PC-3 (cell line): ENCODE results near the gene ATL1. TPM values are rescaled to one million over a fixed set of nuclear protein-coding genes. Genes with fewer than 3 reads are reported as not detected.

Source experiments
- ATAC-seq: fragments of 200-7000 bp; cut with Tn5 transposase; 2 replicates; pipeline ENCODE4 v1.9.1; 2020; ENCODE audit warnings: mild to moderate bottlenecking, moderate library complexity
- BruUV-seq: library from RNA; stranded (reverse); fragments of 400-500 nt; replicated peaks from 2 replicates; lab custom pipeline; 2021; lab: Mats Ljungman, UMichigan
- CTCF ChIA-PET: fragments of 300-600 bp; sonication (Branson Sonifier 250); formaldehyde crosslinking; loops from one replicate; lab custom pipeline; 2022; ENCODE audit warnings: antibody characterized with exemption; lab: Charles Lee
- POLR2A ChIA-PET: fragments of 300-600 bp; sonication (Branson Sonifier 250); formaldehyde crosslinking; loops from one replicate; lab custom pipeline; 2022; ENCODE audit warnings: antibody characterized with exemption; ENCODE audit not compliant: unreplicated experiment; lab: Charles Lee
- DNase-seq: peaks from one replicate; pipeline ENCODE4 v3.0.0-alpha.2; 2015
- H2AFZ ChIP-seq: fragments of 300-600 bp; sonication (generic); 2 replicates; pipeline ENCODE4 v1.6.0; 2016; ENCODE audit warnings: antibody characterized with exemption, low read length
- H3F3A ChIP-seq: fragments of 300-600 bp; sonication (generic); one replicate; pipeline ENCODE4 v1.6.0; 2017; ENCODE audit warnings: antibody characterized with exemption, low read length, control low read depth, mild to moderate bottlenecking; ENCODE audit not compliant: unreplicated experiment
- H3K27ac ChIP-seq: fragments of 300-600 bp; sonication (generic); 2 replicates; pipeline ENCODE4 v1.5.1; 2016; ENCODE audit warnings: mild to moderate bottlenecking, low read length
- H3K27me3 ChIP-seq: fragments of 300-600 bp; sonication (generic); 2 replicates; pipeline ENCODE4 v1.6.1; 2016; ENCODE audit warnings: low read length, mixed read lengths
- H3K36me3 ChIP-seq: fragments of 300-600 bp; sonication (generic); 2 replicates; pipeline ENCODE4 v1.6.1; 2016; ENCODE audit warnings: low read depth, mixed run types, low read length, mixed read lengths
- H3K4me1 ChIP-seq: fragments of 300-600 bp; sonication (generic); 2 replicates; pipeline ENCODE4 v1.5.1; 2016; ENCODE audit warnings: low read length; ENCODE audit not compliant: insufficient read depth
- H3K4me2 ChIP-seq: fragments of 300-600 bp; sonication (generic); 2 replicates; pipeline ENCODE4 v1.6.0; 2016; ENCODE audit warnings: low read length
- H3K4me3 ChIP-seq: fragments of 300-600 bp; sonication (generic); 2 replicates; pipeline ENCODE4 v1.5.1; 2016; ENCODE audit warnings: mild to moderate bottlenecking, low read length, mixed read lengths
- H3K79me2 ChIP-seq: fragments of 300-600 bp; sonication (generic); 2 replicates; pipeline ENCODE4 v1.6.1; 2017; ENCODE audit warnings: low read length, mixed read lengths
- H3K9ac ChIP-seq: fragments of 300-600 bp; sonication (generic); 2 replicates; pipeline ENCODE4 v1.6.0; 2016; ENCODE audit warnings: mild to moderate bottlenecking, low read length
- H3K9me2 ChIP-seq: fragments of 300-600 bp; sonication (generic); replicated peaks from 2 replicates; pipeline ENCODE4 v1.6.1; 2016; ENCODE audit warnings: mixed run types, low read length, mixed read lengths
- H3K9me3 ChIP-seq: fragments of 300-600 bp; sonication (generic); 2 replicates; pipeline ENCODE4 v1.6.1; 2016; ENCODE audit warnings: low read length, mixed read lengths
- H4K20me1 ChIP-seq: fragments of 300-600 bp; sonication (generic); 2 replicates; pipeline ENCODE4 v1.6.1; 2016; ENCODE audit warnings: low read length, mixed read lengths
- CTCF ChIP-seq: fragments of 300-600 bp; sonication (generic); conservative IDR thresholded peaks from 2 replicates; pipeline ENCODE4 v1.5.1; 2017; ENCODE audit warnings: antibody characterized with exemption, low read depth, mild to moderate bottlenecking, low read length
- EZH2 ChIP-seq: fragments of 300-600 bp; sonication (generic); IDR thresholded peaks from one replicate; pipeline ENCODE4 v1.6.1; 2017; ENCODE audit warnings: antibody characterized with exemption, mild to moderate bottlenecking, low read length; ENCODE audit not compliant: unreplicated experiment
- EZH2phosphoT487 ChIP-seq: fragments of 300-600 bp; sonication (generic); IDR thresholded peaks from 2 replicates; pipeline ENCODE4 v1.6.1; 2018; ENCODE audit warnings: mild to moderate bottlenecking, antibody characterized with exemption, low read length, borderline replicate concordance
- intact Hi-C: fragments of 100-400 bp; cut with micrococcal nuclease; formaldehyde crosslinking; loops from 2 replicates; pipeline ENCODE4 v1.9.0; 2023
- total RNA-seq: library from RNA; depleted of rRNA; stranded (reverse); fragments of >200 nt; gene quantifications from 2 replicates; pipeline ENCODE4 v1.2.3, GENCODE V29; 2014

ATL1 gene
- total RNA-seq, 1 experiment from 2014 or later: 1.3 TPM

- peak overlapping the region; percentile 72 for H3K27ac ChIP-seq
- CTCF ChIA-PET: interaction anchor here (1.7 kb wide), 1 partner anchor 188 kb away, joined by 12 read pairs; no protein-coding TSS in a partner anchor
- TF ChIP-seq CTCF: no peak
- TF ChIP-seq EZH2: no peak
- TF ChIP-seq EZH2phosphoT487: no peak
- H2AFZ ChIP-seq: no peak overlapping the region
- peaks cover 35% of the 10 kb centered on the region for H4K20me1 ChIP-seq
- POLR2A ChIA-PET: interaction anchor here (0.5 kb wide), 1 partner anchor 210 kb away, joined by 3 read pairs; no protein-coding TSS in a partner anchor
- H3F3A ChIP-seq: no peaks in the 10 kb centered on the region
- no peak for ATAC-seq
- intact Hi-C loops: loop anchor here (1.0 to 5.0 kb wide), 5 partner anchors 10 to 299 kb away; partner anchors contain the start of gene SOS2
- H3K9ac ChIP-seq: peak overlapping the region; percentile 95
- H3K79me2 ChIP-seq: peaks cover 64% of the 10 kb centered on the region
- H3K4me3 ChIP-seq: peak overlapping the region; percentile 82
- peaks cover 50% of the 10 kb centered on the region for H3K4me1 ChIP-seq
- peak; percentile 26 for DNase-seq
- H3K9me3 ChIP-seq: no peaks in the 10 kb centered on the region
- H3K4me2 ChIP-seq: peak overlapping the region; percentile 93
- H3K36me3 ChIP-seq: no peaks in the 10 kb centered on the region
- H3K27me3 ChIP-seq: no peaks in the 10 kb centered on the region
- BruUV-seq: TSS peak; percentile 55
- no peaks in the 10 kb centered on the region for H3K9me2 ChIP-seq
Observed at GRCh38 chr14:50530794-50531365, 29.1 kb upstream of the ATL1 start.

- Histone ChIP-seq H3K36me3 (no peaks in the 10 kb centered on the region), H4K20me1 (peaks cover 35% of the 10 kb centered on the region), H3K9ac (peak overlapping the region; percentile 95), H2AFZ (peak overlapping the region; percentile 59), H3K9me3 (no peaks in the 10 kb centered on the region), H3K4me2 (peak overlapping the region; percentile 93), H3K27me3 (no peaks in the 10 kb centered on the region), H3F3A (no peaks in the 10 kb centered on the region), H3K79me2 (peaks cover 55% of the 10 kb centered on the region), H3K4me1 (peaks cover 50% of the 10 kb centered on the region), H3K4me3 (peak overlapping the region; percentile 82), H3K27ac (peak overlapping the region; percentile 72), H3K9me2 (no peaks in the 10 kb centered on the region)
- ChIA-PET POLR2A (interaction anchor here (0.6 to 0.7 kb wide), 4 partner anchors 175 to 563 kb away, joined by 4 to 8 read pairs (median 5); partner anchors contain the start of gene TRIM9), CTCF (interaction anchor here (0.6 to 1.7 kb wide), 8 partner anchors 79 to 482 kb away, joined by 4 to 12 read pairs (median 5); no protein-coding TSS in a partner anchor)
- BruUV-seq: no TSS peak
- ATAC-seq (peak; percentile 7), DNase-seq (peak; percentile 34)
- TF ChIP-seq EZH2 (no peak), CTCF (no peak), EZH2phosphoT487 (no peak)
- intact Hi-C loops: loop anchor here (1.0 to 5.0 kb wide), 7 partner anchors 79 to 679 kb away; partner anchors contain the start of genes CDKL1, SOS2 and VCPKMT
Observed at GRCh38 chr14:50531595-50532501, 28.1 kb upstream of the ATL1 start.
